GM12864 (cell line): Measurements from ENCODE around the gene TDRD9.

Source experiments
- DNase-seq: peaks from one replicate; pipeline ENCODE4 v3.0.0-alpha.2; 2011; ENCODE audit warnings: low read depth
- H3K4me3 ChIP-seq: 2 replicates; pipeline ENCODE4 v1.5.1; 2011; ENCODE audit warnings: mild to moderate bottlenecking, low read depth, low read length, control low read depth
- TF ChIP-seq, protein P1 (sequence below): IDR thresholded peaks from 2 replicates; pipeline ENCODE4 v1.5.1; 2011; ENCODE audit warnings: low read depth, mild to moderate bottlenecking, moderate library complexity, low read length, control low read depth, inconsistent platforms; ENCODE audit errors: missing control alignments

The TDRD9 gene

DNA sequence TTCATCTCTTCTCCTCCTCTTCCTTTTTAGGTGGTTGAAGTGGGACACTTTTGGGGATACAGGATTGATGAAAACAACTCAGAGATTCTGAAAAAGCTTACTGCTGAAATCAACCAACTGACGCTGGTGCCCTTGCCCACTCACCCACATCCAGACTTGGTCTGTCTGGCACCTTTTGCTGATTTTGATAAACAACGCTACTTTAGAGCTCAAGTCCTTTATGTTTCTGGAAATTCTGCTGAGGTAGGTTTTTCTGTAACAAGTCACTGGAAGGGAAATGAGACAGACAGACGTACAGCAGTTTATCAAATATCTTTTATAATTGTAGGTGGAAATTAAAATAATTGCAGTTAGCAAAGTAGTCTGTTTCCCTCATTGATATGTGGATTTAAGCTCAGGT, 97.3 kb downstream of the TDRD9 start:
- DNase-seq = no peak
- no peak overlapping the region for H3K4me3 ChIP-seq

DNA sequence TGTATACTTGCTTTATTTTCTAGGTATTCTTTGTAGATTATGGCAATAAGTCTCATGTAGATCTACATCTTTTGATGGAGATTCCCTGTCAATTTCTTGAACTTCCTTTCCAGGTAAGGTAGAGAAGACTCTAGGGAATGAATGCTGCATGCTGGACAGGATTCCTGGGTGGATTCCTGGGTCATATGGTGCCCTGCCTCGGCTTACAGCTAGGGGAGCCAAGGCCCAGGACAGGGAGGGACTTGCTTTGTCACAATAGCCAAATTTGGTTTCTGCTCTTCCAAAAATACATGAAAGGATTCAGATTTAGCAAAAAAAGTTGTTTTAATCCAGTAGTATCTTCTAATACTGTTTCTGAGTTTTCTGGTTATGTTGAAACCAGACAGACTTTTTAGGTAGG, 97.8 kb downstream of the TDRD9 start:
- TF ChIP-seq, protein P1, sequence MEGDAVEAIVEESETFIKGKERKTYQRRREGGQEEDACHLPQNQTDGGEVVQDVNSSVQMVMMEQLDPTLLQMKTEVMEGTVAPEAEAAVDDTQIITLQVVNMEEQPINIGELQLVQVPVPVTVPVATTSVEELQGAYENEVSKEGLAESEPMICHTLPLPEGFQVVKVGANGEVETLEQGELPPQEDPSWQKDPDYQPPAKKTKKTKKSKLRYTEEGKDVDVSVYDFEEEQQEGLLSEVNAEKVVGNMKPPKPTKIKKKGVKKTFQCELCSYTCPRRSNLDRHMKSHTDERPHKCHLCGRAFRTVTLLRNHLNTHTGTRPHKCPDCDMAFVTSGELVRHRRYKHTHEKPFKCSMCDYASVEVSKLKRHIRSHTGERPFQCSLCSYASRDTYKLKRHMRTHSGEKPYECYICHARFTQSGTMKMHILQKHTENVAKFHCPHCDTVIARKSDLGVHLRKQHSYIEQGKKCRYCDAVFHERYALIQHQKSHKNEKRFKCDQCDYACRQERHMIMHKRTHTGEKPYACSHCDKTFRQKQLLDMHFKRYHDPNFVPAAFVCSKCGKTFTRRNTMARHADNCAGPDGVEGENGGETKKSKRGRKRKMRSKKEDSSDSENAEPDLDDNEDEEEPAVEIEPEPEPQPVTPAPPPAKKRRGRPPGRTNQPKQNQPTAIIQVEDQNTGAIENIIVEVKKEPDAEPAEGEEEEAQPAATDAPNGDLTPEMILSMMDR = peak; percentile 3
- no peak overlapping the region for H3K4me3 ChIP-seq
- DNase-seq = no peak

More for the DNA sequence above, 97.3 kb downstream of the TDRD9 start:
- TF ChIP-seq, protein P1 = no peak

DNA sequence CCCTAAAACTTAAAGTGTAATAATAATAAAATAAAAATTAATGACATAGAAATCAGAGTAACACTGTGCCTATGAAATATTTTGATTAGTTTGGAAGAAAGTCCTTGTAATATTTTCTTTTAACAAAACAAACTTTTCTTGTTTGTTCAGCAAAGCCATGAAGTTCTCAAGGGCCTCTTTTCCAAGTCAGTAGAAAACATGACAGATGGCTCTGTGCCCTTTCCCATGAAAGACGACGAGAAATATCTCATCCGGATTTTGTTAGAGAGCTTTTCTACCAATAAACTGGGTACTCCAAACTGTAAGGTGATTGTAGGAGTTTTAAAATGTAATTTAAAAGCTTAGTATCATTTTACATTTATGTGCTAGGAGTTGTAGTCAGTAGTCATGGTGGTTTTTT, 102.7 kb downstream of the TDRD9 start:
- no peak overlapping the region for H3K4me3 ChIP-seq
- no peak for DNase-seq
- TF ChIP-seq, protein P1 = no peak

DNA sequence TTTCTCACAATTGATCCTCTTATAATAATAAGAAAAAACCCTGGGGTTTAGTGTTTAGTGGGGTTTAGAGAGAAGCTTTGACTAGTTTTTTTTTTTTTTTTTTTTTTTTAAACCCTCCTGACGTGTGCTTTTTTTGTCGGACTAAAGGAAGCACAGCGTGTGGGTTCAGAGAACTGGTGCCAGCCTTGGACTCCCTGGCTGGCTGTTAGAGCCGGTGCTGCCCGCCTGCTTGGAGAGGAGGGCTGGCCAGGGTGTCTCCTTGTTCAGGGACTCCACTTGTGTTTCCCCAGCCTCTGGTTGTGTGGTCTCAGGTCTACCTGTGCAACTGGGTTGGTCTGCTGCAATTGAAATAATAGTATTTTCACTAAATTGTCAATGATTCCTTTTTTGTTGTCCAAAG, 103.1 kb downstream of the TDRD9 start:
- no peak overlapping the region for H3K4me3 ChIP-seq
- DNase-seq = no peak
- TF ChIP-seq, protein P1 = no peak

DNA sequence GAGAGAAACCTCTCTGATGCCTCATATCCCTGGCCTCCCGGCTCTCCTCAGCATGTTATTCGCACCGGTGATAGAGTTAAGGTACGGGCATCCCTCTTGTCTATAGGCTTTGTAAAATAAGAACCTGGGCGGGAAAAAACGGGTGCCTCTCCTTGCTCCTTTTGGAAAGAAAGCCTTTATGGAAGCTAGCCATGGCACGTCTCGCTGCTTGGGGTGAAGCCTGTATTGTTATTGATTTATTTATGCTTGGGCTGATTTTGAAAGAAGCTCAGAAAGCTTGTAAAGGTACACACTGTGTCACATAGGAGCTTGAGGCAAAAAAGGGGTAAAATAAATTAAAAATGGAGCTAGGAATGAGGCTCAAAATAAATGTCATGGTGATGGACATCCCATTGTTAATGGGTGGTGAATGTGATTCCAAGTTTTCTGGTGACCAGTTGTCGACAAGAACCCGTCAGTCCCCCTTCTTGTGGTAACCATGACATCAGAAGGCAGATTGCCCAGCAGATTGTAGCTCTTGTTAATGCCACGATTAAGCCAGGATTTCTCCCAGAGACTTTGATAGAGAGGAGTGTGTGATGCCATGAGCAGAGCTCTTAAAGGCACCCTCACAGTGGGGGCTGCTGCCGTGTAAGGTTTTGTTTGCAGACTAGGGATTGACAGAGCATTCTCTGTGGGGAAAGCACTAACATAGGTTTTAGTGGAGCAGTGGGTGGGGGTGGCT, 106.9 kb downstream of the TDRD9 start:
- TF ChIP-seq, protein P1 = no peak
- no peak for DNase-seq
- H3K4me3 ChIP-seq = no peak overlapping the region

DNA sequence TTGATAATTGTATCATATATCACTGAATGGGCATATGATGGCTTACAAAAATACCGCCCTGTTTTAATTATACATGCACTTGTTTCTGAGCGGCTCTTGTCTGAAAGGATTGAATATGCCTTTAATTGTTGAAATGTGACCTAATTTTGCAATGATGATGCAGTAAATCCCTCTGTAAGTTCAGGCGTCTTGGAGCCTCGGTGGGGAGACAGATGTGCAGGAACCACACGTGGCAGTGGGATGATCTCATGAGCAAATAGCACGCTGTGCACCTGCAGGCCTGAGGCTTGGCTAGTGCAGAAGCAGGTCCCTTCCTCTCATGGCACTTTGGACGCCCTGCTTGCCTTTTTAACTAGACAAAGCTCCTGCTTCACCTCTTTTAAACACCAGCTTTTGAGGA, 108.0 kb downstream of the TDRD9 start:
- DNase-seq = no peak
- H3K4me3 ChIP-seq = no peak overlapping the region
- TF ChIP-seq, protein P1 = no peak

DNA sequence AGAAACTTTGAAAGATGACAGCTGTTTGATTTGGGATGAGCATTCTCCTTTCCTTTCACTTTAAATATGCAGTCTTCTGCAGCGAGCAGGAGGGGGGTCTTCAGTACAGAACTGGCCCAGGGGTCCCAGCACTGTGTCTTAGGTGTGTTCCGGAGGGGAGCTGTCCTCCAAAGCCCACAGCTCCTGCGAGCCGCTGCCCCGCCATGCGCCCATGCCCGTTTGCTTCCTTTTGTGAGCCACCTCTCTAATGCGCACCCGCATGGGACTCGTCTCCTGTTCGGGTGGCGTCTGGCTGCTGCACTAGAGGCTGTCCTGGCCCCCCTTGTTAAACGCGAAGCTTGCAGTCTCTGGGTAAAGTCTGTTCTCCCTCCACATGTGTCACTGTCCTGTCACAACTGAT, 108.8 kb downstream of the TDRD9 start:
- no peak overlapping the region for H3K4me3 ChIP-seq
- TF ChIP-seq, protein P1 = no peak
- DNase-seq = no peak
